NB4 (cell line): ENCODE measurements around the gene IDUA.
A peak's percentile ranks its signal among the peaks of the same experiment; 100 is the strongest.

Experiments
- DNase-seq: peaks from one replicate; pipeline ENCODE4 v3.0.0; 2010; ENCODE audit warnings: low read depth
- H3K4me3 ChIP-seq: one replicate; pipeline ENCODE4 v1.5.1; 2011; ENCODE audit warnings: mild to moderate bottlenecking, low read depth, low read length, moderate library complexity
- CTCF ChIP-seq: IDR thresholded peaks from one replicate; pipeline ENCODE4 v1.5.1; 2012; ENCODE audit warnings: low read depth, low read length
- MAX ChIP-seq: IDR thresholded peaks from 2 replicates; pipeline ENCODE4 v1.6.1; 2011; ENCODE audit warnings: low read depth, low read length
- MYC ChIP-seq: IDR thresholded peaks from 2 replicates; pipeline ENCODE4 v1.6.1; 2011; ENCODE audit warnings: low read depth, low read length
- POLR2A ChIP-seq: IDR thresholded peaks from 2 replicates; pipeline ENCODE4 v1.6.1; 2011; ENCODE audit warnings: mild to moderate bottlenecking; ENCODE audit not compliant: insufficient read length; ENCODE audit errors: extremely low read depth

The IDUA gene

GRCh38 chr4:1039493-1040343, 52.9 kb downstream of the IDUA start:
- no peak for DNase-seq
- TF ChIP-seq CTCF, result no peak
- TF ChIP-seq MAX, result no peak
- TF ChIP-seq POLR2A, result no peak
- no peak for TF ChIP-seq MYC
- H3K4me3 ChIP-seq, result no peak overlapping the region

GRCh38 chr4:1040344-1041146, 53.7 kb downstream of the IDUA start:
- no peak overlapping the region for H3K4me3 ChIP-seq
- TF ChIP-seq POLR2A (no peak), MYC (no peak), CTCF (no peak), MAX (no peak)
- no peak for DNase-seq

GRCh38 chr4:1041147-1041935, 54.5 kb downstream of the IDUA start:
- no peak overlapping the region for H3K4me3 ChIP-seq
- DNase-seq, result peak; percentile 70
- TF ChIP-seq CTCF (no peak), MYC (no peak), MAX (no peak), POLR2A (no peak)

GRCh38 chr4:1041936-1042330, 55.1 kb downstream of the IDUA start:
- H3K4me3 ChIP-seq, result no peak overlapping the region
- DNase-seq, result no peak
- TF ChIP-seq POLR2A (no peak), MAX (no peak), CTCF (no peak), MYC (no peak)

GRCh38 chr4:1042352-1043055, 55.7 kb downstream of the IDUA start:
- no peak for DNase-seq
- no peak overlapping the region for H3K4me3 ChIP-seq
- no peak for TF ChIP-seq MYC
- TF ChIP-seq MAX, result no peak
- TF ChIP-seq POLR2A, result no peak
- TF ChIP-seq CTCF, result no peak
